Adrenal gland (tissue), 12 donors: ENCODE measurements around the gene CELF5. TPM values are rescaled to one million over a fixed set of nuclear protein-coding genes. Genes with fewer than 3 reads are reported as not detected.

Experiments used
- DNase-seq, 7 donors: peaks; one replicate each; pipeline ENCODE4 v3.0.0-alpha.2; 2019 to 2020
- H3K27ac ChIP-seq, 5 donors: fragments of 200-600 bp; sonication (generic) in 4 of 5; 1 replicate in 3 of 5; 2 replicates in 2 of 5; pipeline versions ENCODE4 v1.5.1 to v1.8.0; 2016 to 2020; ENCODE audit warnings: mild to moderate bottlenecking in 1 of 5
- H3K27me3 ChIP-seq: fragments of 200-600 bp; 2 replicates; pipeline ENCODE4 v1.8.0; 2021
- H3K36me3 ChIP-seq, 2 donors: fragments of 200-600 bp; replicated peaks in 1 of 2; 1 replicate in 1 of 2; 2 replicates in 1 of 2; pipeline versions ENCODE4 v1.5.1 to v1.8.0; 2018 to 2022
- H3K4me1 ChIP-seq, 2 donors: fragments of 200-600 bp; replicated peaks in 1 of 2; 1 replicate in 1 of 2; 2 replicates in 1 of 2; pipeline versions ENCODE4 v1.5.1 to v1.8.0; 2018 to 2021
- H3K4me3 ChIP-seq, 4 donors: fragments of 200-600 bp; sonication (generic) in 3 of 4; one replicate each; pipeline ENCODE4 v1.5.1; 2016 to 2018
- H3K9me3 ChIP-seq, 3 donors: fragments of 200-600 bp; sonication (generic) in 1 of 3; replicated peaks in 1 of 3; 1 replicate in 2 of 3; 2 replicates in 1 of 3; pipeline versions ENCODE4 v1.5.1 to v1.8.0; 2016 to 2021
- POLR2A ChIP-seq, 2 donors: fragments of 450-650 bp; IDR thresholded peaks; one replicate each; pipeline ENCODE4 v1.6.1; 2017; ENCODE audit warnings: antibody characterized with exemption in 2 of 2, mild to moderate bottlenecking in 2 of 2, moderate library complexity in 1 of 2
- WGBS, 4 donors: extraction: QIAGEN DNeasy Blood & Tissue Kit in 2 of 4; methylation state at CpG; one replicate each; pipeline versions ENCODE4 v1.1.5 to v1.1.7; 2013 to 2017; 5-methylcytosine and 5-hydroxymethylcytosine counted together
- intact Hi-C, 2 donors: fragments of 100-400 bp; cut with DNase I; formaldehyde crosslinking; loops; one replicate each; pipeline versions ENCODE4 v1.14.1 to v1.15.0; 2022 to 2023
- polyA plus RNA-seq, 3 donors: library from polyadenylated mRNA; stranded (reverse); fragments of 200-250 nt in 2 of 3; fragments of 350-450 nt in 1 of 3; fragmentation: Illumina TruSeq in 1 of 3; extraction: RNeasy Lipid Tissue Mini Kit (QIAGEN cat#74804) in 1 of 3; gene quantifications; one replicate each; pipeline ENCODE4 v1.2.3, GENCODE V29; 2013 to 2014
- total RNA-seq, 9 donors: library from RNA; depleted of rRNA in 4 of 9; stranded (reverse); fragments of >200 nt in 4 of 9; fragments of 120-200 nt in 1 of 9; fragmentation: NEBNext Ultra II Directional in 1 of 9; extraction: Animal tissue kit (Norgen Biotek cat#: 25700) in 1 of 9; gene quantifications; one replicate each; pipeline versions ENCODE4 v1.1.0 to v1.2.4, GENCODE V29; 2013 to 2023
- TF ChIP-seq, protein P1 (sequence below), 6 experiments: fragments of 450-650 bp in 4 of 6; fragments of 200-600 bp in 2 of 6; sonication (generic) in 1 of 6; IDR thresholded peaks; 1 replicate in 5 of 6; 2 replicates in 1 of 6; pipeline versions ENCODE4 v1.5.1 to v1.8.0; 2016 to 2021; ENCODE audit warnings: antibody characterized with exemption in 6 of 6, mild to moderate bottlenecking in 2 of 6, moderate library complexity in 1 of 6
- donor health status: healthy with polysubstance abuse.
- donor health status: Bipolar disorder and iron deficiency.
- donor health status: DM: yes; HTN: yes; CAD: no.
- donor health status: DM: no; HTN: no; CAD: no.
- donor health status: DM: no; HTN: no; CAD: no.
- donor health status: DM: yes; HTN: yes; CAD: no.

The CELF5 gene
- total and polyA plus RNA-seq, 12 donors: 0.08 to 1.6 (median 0.58) TPM; not detected in 4

- whole genome bisulfite sequencing, 4 donors: 0 to 2% (median 0%) methylated on average over 10 to 38 of the region's 38 CpGs
- Histone ChIP-seq H3K27me3 (no peaks in the 10 kb centered on the region), H3K4me3 (peak overlapping the region; percentile 60 to 100 (median 84)), H3K36me3 (no peaks in the 10 kb centered on the region), H3K27ac (peak overlapping the region; percentile 39 to 94 (median 83)), H3K9me3 (no peaks in the 10 kb centered on the region), H3K4me1 (peaks cover 31 to 43% of the 10 kb centered on the region in 2 donors)
- intact Hi-C loops: no loop called here
- DNase-seq: no peak
- no peak for TF ChIP-seq POLR2A (IDR thresholded peaks at IDR 0.05)
- TF ChIP-seq, protein P1, sequence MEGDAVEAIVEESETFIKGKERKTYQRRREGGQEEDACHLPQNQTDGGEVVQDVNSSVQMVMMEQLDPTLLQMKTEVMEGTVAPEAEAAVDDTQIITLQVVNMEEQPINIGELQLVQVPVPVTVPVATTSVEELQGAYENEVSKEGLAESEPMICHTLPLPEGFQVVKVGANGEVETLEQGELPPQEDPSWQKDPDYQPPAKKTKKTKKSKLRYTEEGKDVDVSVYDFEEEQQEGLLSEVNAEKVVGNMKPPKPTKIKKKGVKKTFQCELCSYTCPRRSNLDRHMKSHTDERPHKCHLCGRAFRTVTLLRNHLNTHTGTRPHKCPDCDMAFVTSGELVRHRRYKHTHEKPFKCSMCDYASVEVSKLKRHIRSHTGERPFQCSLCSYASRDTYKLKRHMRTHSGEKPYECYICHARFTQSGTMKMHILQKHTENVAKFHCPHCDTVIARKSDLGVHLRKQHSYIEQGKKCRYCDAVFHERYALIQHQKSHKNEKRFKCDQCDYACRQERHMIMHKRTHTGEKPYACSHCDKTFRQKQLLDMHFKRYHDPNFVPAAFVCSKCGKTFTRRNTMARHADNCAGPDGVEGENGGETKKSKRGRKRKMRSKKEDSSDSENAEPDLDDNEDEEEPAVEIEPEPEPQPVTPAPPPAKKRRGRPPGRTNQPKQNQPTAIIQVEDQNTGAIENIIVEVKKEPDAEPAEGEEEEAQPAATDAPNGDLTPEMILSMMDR (IDR thresholded peaks at IDR 0.05): no peak
Observed at GRCh38 chr19:3186160-3186688, 38.2 kb upstream of the CELF5 start.

DNA sequence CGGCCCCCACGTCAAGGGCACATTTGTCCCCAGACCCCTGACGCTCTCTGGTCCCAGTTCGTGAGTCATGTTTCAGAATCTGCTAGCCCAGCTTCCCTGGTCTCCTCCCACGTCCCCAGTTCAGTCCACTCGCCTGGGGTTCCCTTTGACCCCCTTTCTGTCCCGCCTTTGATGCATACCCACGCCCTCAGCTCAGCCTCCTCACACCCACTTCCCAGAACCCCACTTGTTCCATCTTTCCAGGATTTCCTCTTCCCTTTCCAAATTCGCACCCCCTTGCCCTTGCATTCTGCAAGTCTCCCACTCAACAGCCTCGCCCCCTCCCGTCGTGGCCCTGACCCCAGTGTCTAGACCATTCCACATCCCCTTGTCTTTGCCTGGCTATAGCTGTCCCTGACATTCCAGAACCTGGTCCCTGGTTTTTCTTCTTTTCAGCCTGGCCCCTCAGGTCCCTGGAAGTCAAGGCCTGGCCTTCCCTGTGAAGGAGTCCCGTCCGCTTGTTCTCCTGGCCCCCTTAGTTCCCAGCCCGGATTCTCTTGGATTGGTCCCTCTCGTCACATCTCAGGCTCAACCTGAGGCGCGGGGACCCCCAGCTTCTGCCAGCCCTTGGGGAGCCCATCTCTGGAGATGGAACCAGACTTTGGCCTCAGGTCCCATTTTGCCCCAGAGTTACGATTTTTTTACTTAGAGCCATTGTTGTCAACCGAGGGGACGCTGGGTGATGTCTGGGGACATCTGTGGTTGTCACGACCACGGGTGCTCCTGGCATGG is 37.4 kb upstream of the CELF5 start:
- intact Hi-C loops: no loop called here
- Histone ChIP-seq H3K36me3 (no peaks in the 10 kb centered on the region), H3K27me3 (no peaks in the 10 kb centered on the region), H3K4me1 (peaks cover 35 to 49% of the 10 kb centered on the region in 2 donors), H3K27ac (peak overlapping the region; percentile 39 to 94 (median 83)), H3K4me3 (peak overlapping the region in 2 of 4 donors; percentile 60 to 100), H3K9me3 (no peaks in the 10 kb centered on the region)
- TF ChIP-seq, protein P1 (IDR thresholded peaks at IDR 0.05): no peak
- no peak for TF ChIP-seq POLR2A (IDR thresholded peaks at IDR 0.05)
- WGBS, 4 donors: 40 to 47% (median 43%) methylated on average over 18 to 23 of the region's 23 CpGs
- peak in 3 of 7 donors; percentile 48 to 62 (median 58) for DNase-seq

DNA sequence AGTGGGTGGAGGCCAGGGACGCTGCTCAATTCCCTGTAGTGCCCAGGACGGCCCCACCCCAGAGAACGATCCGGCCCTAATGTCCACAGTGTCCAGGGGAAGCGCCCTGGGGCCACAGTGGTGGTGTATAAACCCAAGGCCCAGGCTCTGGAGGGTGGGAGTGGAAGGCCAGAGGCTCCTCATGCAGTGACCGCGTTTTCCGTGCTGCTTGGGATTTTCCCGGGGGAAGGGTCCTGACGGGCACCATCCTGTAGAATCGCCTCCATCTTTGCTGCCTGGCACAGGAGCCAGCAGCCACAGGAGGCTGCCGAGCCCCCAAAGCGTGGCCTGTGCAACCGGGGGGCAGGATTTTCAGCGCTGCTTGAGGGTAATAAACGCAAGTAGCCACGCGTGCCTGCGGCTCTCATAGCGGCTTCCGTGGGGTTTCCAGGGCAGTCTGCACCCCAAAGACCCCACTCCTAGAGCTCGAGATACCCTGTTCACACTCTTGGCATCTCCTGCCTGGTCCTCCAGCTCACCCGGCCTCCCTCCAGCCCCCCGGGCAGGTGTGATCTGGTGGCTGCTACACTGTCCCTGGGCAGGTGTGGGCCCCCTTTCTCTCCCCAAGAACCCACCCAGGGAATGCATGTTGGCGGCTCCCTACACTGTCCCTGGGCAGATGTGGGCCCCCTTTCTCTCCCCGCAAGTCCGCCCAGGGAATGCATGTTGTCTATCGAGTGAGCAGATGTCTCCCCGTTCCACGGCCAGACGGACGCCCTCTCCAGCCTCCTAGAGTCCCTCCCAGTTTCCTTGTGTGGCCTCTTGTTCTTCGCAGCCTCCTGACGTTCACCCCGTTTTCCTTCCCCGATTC is 36.6 kb upstream of the CELF5 start:
- no peaks in the 10 kb centered on the region for H3K36me3 ChIP-seq
- intact Hi-C loops: no loop called here
- no peaks in the 10 kb centered on the region for H3K27me3 ChIP-seq
- H3K4me3 ChIP-seq: no peak overlapping the region
- H3K4me1 ChIP-seq: peaks cover 35 to 49% of the 10 kb centered on the region in 2 donors
- TF ChIP-seq POLR2A (IDR thresholded peaks at IDR 0.05): no peak
- TF ChIP-seq, protein P1 (IDR thresholded peaks at IDR 0.05): no peak
- DNase-seq: no peak
- 76 to 86% (median 78%) methylated on average over 16 to 36 of the region's 36 CpGs for WGBS, 4 donors
- H3K9me3 ChIP-seq: no peaks in the 10 kb centered on the region
- peak overlapping the region in 1 of 5 donors; percentile 30 for H3K27ac ChIP-seq
